ENCODE results near the gene TXNRD3.

- TF ChIP-seq E2F4 (CRISPR knock-in tag; IDR thresholded peaks at IDR 0.05; ENCODE audit: borderline replicate concordance, low read depth) (no peak), ZNF232 (CRISPR knock-in tag; IDR thresholded peaks at IDR 0.05) (no peak), JUN (CRISPR knock-in tag; IDR thresholded peaks at IDR 0.05) (no peak), CBFB (CRISPR knock-in tag; IDR thresholded peaks at IDR 0.05; ENCODE audit: low read depth) (no peak), SMAD4 (CRISPR knock-in tag; IDR thresholded peaks at IDR 0.05) (no peak), ZNF396 (CRISPR knock-in tag; IDR thresholded peaks at IDR 0.05; ENCODE audit: borderline replicate concordance) (no peak)
- TF ChIP-seq, protein P1, sequence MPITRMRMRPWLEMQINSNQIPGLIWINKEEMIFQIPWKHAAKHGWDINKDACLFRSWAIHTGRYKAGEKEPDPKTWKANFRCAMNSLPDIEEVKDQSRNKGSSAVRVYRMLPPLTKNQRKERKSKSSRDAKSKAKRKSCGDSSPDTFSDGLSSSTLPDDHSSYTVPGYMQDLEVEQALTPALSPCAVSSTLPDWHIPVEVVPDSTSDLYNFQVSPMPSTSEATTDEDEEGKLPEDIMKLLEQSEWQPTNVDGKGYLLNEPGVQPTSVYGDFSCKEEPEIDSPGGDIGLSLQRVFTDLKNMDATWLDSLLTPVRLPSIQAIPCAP (CRISPR knock-in tag; IDR thresholded peaks at IDR 0.05) = no peak
- TF ChIP-seq, protein P2, sequence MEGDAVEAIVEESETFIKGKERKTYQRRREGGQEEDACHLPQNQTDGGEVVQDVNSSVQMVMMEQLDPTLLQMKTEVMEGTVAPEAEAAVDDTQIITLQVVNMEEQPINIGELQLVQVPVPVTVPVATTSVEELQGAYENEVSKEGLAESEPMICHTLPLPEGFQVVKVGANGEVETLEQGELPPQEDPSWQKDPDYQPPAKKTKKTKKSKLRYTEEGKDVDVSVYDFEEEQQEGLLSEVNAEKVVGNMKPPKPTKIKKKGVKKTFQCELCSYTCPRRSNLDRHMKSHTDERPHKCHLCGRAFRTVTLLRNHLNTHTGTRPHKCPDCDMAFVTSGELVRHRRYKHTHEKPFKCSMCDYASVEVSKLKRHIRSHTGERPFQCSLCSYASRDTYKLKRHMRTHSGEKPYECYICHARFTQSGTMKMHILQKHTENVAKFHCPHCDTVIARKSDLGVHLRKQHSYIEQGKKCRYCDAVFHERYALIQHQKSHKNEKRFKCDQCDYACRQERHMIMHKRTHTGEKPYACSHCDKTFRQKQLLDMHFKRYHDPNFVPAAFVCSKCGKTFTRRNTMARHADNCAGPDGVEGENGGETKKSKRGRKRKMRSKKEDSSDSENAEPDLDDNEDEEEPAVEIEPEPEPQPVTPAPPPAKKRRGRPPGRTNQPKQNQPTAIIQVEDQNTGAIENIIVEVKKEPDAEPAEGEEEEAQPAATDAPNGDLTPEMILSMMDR (IDR thresholded peaks at IDR 0.05) = no peak
- TF ChIP-seq, protein P3, sequence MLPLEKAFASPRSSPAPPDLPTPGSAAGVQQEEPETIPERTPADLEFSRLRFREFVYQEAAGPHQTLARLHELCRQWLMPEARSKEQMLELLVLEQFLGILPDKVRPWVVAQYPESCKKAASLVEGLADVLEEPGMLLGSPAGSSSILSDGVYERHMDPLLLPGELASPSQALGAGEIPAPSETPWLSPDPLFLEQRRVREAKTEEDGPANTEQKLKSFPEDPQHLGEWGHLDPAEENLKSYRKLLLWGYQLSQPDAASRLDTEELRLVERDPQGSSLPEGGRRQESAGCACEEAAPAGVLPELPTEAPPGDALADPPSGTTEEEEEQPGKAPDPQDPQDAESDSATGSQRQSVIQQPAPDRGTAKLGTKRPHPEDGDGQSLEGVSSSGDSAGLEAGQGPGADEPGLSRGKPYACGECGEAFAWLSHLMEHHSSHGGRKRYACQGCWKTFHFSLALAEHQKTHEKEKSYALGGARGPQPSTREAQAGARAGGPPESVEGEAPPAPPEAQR (CRISPR knock-in tag; IDR thresholded peaks at IDR 0.05) = no peak
Observed at GRCh38 chr3:126672741-126673140, 17.8 kb upstream of the TXNRD3 start.

Data from WTC11 (cell line).